Retina (tissue), 1 donor: ENCODE measurements around the gene SHISA5.
A peak's percentile ranks its signal among the peaks of the same experiment; 100 is the strongest.
"Not testable (repeated sequence)": the region's sequence is repeated elsewhere in the genome, so short reads cannot be mapped to it uniquely, and the experiment has no call there.

Source experiments
- DNase-seq: peaks from one replicate; pipeline ENCODE4 v3.0.0-alpha.2; 2016

The SHISA5 gene, protein sequence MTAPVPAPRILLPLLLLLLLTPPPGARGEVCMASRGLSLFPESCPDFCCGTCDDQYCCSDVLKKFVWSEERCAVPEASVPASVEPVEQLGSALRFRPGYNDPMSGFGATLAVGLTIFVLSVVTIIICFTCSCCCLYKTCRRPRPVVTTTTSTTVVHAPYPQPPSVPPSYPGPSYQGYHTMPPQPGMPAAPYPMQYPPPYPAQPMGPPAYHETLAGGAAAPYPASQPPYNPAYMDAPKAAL

DNA sequence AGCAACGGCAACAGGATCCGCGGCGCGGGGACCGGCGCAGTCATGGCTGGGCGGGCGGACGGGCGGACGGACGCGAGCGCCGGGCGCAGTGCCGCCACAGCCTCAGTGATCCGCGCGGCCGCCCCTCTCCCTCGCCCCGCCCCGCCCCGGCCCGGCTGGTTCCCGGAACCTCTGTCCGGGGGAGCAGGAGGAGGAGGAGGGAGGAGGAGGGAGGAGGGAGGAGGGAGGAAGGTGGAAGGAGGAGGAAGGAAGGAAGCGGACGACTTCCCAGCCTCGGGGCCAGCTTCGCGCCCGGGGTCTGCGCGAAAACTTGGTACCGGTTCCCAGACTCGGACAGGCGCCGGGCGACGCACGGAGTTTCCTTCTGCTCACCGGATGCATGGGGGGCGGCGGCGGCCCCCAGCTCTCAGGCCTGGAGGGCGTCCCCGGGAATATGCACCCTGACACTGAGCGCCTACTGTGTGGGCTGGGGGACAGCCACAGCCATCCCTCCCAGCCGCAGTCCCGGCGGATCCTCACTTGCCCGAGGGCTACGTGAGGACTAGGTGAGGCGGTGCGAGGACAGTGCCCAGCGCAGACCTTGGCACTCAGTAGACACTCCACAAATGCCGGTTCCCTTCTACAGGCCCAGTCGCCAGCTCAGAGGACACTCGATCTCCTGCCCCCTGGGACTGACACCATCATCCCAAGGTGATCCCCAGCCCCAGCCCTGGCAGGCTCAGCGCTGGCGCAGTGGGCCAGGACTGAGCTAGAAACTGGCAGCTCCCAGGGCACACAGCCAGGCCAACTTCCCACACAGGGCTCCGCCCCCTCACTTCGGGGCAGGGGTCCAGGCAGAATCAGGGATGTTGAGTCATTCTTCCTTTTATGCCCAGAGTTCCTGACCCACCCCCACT is at the start of gene SHISA5:
Gene SHISA5, minus strand, starts transcription at position 124 of the 896 bp plus-strand sequence. Its CDS starts 80 bp downstream, at position 44.
- DNase-seq = peak; percentile 68

DNA sequence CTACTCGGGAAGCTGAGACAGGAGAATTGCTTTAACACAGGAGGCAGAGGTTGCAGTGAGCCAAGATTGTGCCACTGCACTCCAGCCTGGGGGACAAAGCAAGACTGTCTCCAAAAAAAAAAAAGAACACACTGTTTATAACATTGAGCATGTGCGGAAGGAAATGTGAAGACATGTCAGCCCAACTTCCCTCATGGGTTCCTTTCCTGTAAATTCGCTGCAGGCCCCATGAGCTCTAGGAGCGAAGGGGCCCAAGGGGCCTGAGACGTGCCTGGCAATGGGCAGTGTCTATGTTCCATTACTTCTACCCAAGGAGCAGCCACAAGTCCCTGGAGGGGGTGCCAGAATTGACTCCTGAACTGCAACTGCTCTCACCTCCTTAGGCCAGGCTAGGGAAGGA is 49.4 kb upstream of the SHISA5 start:
- DNase-seq = no peak

DNA sequence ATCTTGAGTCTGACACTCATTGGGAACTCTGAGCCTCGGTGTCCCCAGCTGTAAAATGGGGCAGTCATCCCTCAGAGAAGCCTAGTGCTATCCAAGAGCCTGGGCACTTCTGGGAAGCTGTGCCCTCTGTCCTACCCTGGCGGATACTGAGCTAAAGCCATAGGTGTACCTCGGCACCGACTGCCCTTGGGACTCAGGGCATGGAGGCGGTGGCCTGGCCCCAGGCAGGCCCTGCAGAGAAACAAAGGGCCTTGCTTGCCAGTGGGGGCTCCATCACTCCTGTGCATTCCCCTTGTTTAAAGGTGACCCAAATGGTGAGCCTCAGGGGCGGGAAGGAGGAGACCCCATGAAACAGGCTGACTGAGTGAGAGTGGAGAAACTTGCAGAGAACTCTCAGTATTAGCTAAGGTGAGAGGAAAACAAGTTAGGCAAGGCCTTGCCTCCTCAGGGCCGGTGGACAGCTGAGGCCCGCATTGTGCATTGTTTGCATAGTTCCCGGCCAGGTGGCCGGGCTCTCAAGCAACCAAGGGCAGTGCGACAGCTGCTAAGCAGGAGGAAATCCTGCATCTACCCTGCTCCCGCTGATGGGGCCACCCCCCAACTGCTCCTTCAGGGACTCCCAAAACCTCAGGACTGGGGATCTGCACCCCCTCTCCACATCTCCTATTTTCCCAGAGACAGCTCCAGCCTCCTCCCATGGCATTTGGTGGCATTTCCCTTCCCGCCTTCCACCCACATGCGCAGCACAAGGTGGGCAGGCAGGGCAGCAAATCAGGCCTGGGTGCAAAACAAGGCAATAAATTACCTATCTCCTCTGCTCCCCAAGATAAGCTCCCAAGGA is 48.4 kb upstream of the SHISA5 start:
- DNase-seq = no peak

DNA sequence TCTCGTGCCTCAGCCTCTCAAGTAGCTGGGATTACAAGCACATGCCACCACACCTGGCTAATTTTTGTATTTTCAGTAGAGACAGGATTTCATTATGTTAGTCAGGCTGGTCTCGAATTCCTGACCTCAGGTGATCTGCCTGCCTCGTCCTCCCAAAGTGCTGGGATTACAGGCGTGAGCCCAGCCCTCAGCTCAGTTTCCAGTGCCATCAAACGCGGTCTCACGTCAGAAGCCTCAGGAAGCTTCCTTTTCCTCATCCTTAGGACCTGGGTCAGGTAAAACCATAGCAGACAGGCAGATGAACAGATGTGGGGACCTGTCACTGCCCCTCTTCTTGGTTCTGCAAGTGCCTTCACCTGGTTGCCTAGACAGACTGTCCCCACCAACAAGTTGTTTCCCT is 47.7 kb upstream of the SHISA5 start:
- DNase-seq = not testable (repeated sequence)

DNA sequence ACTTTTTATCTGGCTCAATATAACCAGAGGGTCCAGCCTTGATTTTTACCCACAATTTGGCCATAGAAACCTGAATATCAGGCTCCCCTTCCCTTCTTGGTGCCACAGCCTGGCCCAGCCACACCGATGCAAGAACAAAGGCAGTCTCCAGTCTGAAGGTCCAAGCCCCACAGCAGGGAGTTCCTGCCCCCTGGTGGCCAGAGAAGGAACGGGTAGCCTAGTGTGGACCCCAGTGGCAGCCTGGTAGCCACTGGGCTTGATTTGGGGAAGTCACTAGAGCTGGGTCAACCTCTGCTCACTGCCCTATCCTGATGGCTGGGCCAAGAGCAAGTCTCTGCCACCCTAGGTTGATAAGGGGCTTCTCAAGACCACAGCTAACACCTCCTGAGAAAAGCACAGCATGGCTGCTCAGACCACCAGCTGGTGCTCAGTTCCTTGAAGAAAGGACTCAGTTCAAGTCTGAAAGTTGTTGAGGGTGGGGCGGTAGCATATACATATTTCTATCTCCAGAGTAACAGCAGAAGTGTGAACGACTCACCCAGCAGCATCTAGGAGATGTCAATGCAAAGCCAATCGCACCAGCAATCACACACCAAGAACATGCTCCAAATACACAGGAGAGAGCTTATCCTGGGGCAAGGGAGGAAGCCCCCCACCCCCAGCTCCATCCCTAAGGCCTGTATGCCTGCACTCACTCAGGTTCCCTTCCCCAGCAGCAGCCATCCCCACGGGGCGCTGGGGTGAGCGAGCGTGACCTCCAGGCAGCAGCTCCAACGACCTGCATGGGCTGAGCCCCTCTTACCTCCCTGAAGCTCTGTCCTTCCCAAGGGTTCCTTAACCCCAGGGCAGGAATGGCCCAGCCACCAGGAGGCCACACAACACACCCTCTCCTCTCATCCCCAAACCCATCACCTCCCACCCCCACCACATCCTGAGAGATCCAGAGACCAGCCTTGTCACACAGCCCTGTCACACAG is 45.0 kb upstream of the SHISA5 start:
- DNase-seq = peak; percentile 84

DNA sequence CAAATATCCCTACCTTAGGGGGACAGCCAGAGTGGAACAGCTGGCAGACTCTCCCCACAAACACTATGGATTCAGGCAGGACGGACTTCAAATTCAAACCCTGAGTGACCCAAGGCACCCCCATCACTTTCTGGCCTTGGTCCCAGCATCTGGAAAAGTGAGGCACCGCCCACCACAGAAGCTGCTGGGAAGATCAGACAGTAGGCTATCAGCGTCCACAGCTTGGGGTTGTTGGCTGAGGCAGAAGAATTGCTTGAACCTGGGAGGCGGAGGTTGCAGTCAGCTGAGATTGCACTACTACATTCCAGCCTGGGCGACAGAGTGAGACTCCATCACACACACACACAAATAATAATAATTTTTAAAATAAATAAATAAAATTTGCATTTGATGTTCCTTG is 44.2 kb upstream of the SHISA5 start:
- no peak for DNase-seq

DNA sequence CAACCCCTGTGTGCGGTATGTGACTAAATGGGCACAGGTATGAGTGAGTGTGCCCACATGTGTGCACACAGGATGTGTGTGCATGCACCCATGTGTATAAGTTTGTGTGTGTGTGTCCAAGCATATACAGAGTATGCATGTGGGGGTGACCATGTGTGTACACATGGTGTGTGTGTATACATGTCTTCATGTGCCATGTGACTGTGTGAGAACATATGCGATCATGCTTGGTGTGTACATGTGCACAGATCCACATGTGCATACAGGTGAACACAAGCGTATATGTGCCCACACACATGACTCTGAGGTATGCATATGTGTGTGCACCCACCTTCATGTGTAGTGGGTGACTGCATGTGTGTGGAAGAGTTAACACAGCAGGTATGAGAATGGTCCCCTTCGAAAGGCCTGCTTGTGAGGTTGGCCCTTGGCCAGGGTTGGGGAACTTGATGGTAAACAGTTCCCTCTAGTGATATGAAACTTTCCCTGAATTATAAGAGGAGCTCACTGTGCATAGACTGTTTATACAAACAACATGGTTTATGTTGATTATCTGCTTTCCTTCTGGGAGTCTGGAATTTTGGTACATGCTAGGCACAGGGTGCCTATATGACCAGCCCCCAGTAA is 42.3 kb upstream of the SHISA5 start:
- no peak for DNase-seq

DNA sequence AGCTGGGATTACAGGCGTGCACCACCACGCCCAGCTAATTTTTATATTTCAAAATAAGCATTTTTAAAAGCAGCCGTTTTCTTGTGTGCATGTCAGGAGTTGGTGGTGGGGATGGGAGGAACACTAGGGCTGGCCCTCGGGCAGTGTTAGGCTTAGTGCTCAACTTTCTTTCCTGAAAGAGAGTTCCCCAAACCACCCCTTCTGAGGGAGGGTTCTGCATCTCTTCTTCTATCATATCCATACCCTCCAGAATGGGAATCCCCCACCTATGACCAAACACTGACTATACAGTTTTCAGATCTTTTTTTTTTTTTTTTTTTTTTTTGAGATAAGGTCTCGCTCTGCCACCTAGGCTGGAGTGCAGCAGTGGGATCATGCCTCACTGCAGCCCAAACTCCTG is 40.2 kb upstream of the SHISA5 start:
- DNase-seq = no peak

DNA sequence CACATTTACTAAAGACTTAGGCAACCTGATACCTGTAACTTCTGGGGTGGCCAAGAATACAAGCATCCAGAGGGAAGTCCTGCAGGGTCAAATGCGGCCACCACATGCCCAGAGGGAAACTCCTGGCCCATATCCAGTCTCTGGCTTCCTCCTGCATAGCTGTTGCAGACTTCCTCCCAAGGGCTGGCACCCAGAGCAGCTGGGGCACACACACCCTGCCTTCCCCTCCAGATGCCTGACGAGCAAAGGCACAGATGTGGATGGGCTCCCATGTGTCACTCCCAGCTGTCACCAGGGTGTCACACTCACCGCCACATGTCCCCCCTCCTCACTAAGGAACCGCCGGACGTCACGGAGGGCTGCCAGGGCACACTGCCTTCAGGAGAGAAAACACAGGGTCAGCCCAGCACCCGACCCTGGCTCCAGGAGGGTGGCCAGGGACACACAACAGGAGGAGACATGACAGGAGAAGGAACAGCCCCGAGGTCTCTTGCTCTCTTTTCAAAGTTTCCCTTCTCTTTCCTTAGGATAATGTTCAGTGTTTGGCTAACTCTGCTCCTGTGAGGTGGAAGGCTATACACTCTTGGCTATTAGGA is 39.4 kb upstream of the SHISA5 start:
- no peak for DNase-seq

DNA sequence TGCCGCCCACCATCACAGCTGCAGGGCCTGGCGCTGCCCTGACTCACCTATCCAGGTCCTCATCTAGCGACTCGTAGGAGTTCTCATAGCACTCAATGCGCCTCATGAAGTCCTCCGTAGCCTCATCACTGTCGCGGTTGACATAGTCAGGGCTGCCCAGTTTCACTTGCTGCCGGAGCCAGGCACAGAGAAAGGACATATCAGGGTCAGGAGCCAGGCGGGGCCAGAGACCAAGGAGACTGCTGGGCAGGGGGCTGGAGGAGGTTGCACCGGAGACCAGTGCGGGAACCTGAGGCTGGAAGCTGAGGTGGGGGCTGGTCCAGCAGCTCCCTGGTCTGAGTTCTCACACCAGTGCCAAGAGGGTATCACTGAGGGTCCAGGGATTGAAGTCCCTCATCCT is 34.5 kb upstream of the SHISA5 start:
- no peak for DNase-seq

- no peak for DNase-seq
These were observed 32.8 kb upstream of the SHISA5 start for GRCh38 chr3:48536785-48537184.

- DNase-seq = no peak
These were observed 32.1 kb upstream of the SHISA5 start for GRCh38 chr3:48536116-48536515.

DNA sequence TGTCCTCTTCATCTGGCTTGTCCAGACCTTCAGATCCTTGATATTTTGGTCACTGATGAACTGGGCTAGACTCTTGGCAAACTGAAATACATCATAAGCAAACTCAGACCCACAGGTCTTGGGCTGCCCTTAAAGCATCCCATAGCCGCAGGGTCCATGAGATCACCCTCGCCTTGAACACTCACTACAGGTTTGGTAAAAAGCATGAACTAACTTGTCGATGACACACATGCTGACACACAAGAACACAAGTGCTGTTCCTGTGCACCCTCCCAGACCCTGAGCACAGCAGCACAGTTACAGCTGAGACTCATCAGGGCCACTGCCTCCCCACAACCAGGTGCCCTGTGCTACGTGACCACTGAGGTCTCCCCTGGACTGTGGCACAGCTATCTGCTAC is 31.6 kb upstream of the SHISA5 start:
- no peak for DNase-seq

- no peak for DNase-seq
These were observed 29.0 kb upstream of the SHISA5 start for GRCh38 chr3:48532977-48533337.

DNA sequence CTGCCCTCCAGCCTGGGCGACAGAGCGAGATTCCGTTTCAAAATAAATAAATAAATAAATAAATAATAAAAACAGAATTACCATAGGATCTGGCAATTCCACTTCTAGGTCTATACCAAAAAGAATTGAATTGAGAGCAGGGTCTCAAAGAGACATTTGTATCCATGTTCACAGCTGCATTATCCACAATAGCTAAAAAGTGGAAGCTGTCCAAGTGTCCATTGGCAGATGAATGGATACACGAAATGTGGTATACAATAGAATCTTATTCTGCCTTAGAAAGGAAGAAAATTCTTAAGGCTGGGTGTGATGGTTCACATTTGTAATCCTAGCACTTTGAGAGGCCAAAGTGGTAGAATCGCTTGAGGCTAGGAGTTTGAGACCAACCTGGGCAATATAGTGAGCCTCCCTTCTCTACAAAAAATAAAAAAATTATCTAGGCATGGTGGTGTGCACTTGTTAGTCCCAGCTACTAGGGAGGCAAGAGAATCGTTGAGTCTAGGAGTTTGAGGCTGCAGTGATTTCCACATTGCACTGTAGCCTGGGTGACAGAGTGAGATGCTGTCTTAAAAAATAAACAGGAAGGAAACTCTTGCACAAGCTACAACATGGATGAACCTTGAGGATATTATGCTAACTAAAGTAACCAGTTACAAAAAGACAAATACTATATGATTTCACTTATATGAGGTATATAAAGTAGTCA is 28.4 kb upstream of the SHISA5 start:
- DNase-seq = no peak

GRCh38 chr3:48530701-48531100 is 26.7 kb upstream of the SHISA5 start:
- DNase-seq = not testable (repeated sequence)

- no peak for DNase-seq
These were observed 24.8 kb upstream of the SHISA5 start for GRCh38 chr3:48528754-48529153.

DNA sequence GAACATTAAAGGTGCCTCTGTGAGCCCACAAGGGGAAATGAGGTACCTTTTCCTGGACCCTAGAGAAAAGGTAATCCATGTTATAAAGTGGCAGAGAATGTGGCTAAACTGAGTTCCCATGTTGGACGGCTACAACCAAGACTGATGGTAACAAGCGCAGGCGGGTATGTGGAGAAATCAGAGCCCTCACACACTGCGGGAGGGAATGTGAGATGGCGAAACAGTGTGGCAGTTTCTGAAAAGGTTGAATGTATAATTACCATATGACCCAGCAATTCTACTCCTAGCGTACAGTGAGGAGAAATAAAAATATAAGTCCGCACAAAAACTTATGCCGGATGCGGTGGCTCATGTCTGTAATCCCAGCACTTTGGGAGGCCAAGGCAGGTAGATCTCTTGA is 24.1 kb upstream of the SHISA5 start:
- no peak for DNase-seq

DNA sequence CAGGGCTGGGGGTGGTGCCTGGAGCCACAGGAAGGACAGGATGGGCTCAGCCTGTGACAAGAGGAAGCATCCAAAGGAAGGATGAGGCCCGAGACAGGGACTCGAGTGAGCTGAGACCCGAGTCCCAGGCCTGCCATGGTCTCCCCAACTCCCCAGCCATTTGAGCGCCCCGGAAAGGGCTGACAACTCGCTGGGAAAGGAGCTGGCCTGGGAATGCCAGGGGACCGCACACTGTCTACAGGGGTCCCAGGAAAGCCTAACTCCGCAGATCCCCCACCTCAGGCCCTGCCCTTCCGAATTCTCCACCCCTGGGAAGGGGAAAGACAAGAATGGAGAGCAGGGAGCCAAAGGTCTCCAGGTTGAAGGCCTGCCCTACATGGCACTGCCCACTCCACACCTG is 21.0 kb upstream of the SHISA5 start:
- DNase-seq = no peak

- no peak for DNase-seq
These were observed 17.7 kb upstream of the SHISA5 start for GRCh38 chr3:48521635-48522034.

GRCh38 chr3:48519277-48519643 is 15.3 kb upstream of the SHISA5 start:
- no peak for DNase-seq
